Mesenteric fat pad (tissue), 1 donor: Measurements from ENCODE around the gene COL18A1. TPM values are rescaled to one million over a fixed set of nuclear protein-coding genes. Genes with fewer than 3 reads are reported as not detected.
"Not testable (repeated sequence)": the region's sequence is repeated elsewhere in the genome, so short reads cannot be mapped to it uniquely, and the experiment has no call there.

ENCODE experiments used
- DNase-seq: peaks from one replicate; pipeline ENCODE4 v3.0.0-alpha.2; 2020; ENCODE audit warnings: low spot score
- total RNA-seq: library from RNA; stranded (reverse); fragmentation: NEBNext Ultra II Directional; extraction: Animal tissue kit (Norgen Biotek cat#: 25700); gene quantifications from one replicate; pipeline ENCODE4 v1.2.1, GENCODE V29; 2021
- donor health status: DM: yes; HTN: yes; CAD: no.

COL18A1 gene
- total RNA-seq, 1 donor from 2014 or later = 79.8 TPM

DNA sequence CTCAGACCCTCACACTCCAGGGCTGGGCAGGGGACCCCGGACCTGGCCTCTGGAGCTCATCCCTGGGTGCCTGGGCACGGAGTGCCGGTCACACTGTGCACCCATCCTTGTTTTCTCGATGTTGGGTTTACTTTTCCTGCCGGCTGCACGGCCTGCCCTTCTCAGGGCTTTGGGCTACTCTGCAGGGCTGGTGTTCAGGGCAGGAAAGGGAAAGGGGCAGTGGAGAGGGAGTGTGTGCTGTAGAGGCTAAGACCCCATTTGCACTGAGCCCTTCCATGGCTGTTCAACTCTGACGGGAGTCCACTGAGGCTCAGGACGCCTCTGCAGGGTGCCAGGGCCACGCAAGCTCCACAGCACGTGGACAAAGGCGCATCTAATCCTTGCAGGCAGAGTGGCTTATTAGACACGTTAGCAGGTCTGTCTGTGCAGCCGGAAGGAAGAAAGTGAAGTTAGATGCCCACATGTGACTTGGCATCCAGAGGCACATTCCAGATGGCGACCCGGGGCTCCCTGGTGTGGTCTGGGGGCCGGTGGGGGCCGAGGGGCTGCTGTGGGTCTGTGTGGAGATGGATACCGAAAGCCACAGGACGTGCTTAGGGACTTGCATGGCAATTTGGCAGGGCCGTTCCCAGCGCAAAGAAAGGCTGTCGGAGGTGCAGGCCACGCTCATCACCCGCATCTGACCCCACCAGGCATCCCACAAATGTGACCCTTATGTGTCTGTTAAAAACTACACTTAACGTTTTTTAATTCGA is 33.6 kb downstream of the COL18A1 start:
- no peak for DNase-seq

DNA sequence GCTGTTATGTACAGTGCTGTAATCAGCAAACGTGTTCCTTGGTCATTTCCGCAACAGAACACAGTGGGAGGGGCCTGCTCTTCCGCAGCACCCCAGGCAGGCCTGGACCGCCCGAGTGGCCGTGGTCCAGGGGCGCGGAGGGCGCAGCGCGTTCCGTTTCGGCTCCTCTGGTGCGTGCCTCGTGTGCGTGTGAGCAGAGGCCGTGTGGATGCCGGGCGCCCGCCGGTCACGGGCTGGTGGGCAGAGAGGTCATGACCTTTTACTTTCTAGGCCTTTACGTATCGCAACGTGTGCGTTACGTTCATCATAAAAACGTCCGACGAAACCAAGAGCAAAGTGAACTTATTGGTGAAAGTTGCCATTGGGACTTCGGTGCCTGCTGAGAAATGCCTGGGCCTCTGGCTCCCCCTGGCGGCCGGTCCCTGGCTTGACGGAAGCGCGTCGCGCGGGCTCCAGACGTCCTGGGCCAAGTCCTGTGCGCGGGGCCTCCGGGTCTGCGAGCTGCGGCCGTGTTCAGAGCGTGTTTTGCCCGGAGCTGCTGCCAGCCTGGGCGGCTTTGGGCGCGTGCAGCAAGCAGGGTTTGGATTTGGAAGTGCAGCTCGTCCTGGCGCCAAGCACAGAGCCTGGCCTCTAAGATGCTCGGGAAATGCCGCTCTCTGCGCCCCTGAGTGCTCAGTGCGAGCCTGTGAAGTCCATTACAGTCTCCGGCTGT is 34.4 kb downstream of the COL18A1 start:
- DNase-seq = peak; percentile 95

DNA sequence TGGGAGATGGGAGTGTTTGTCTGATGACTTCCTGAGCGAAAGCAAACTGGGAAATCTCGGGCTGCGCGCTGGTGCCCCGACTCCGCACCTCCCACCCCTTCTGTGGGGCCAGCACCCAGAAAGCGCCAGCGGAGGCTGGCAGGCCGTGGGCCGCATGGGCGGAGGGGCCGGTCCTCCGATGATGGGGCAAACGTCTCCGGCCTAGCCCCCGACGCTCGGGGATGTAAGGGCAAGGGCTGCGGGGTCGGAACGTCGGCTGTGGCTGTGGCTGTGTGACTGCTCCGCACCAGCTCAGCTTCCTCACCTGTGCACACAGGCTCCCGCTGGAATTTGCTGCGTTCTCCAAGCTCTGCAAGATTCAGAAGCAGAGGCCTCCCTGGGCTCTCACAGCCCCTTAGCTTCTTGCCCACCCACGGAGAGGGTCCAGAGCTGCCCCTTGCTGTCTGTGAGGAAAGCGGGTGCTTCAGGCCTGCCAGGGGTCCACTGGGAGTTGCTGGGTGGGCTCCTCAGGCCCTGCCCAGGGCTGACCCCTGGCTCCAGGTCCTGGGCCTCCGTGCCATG is 35.0 kb downstream of the COL18A1 start:
- DNase-seq = no peak

DNA sequence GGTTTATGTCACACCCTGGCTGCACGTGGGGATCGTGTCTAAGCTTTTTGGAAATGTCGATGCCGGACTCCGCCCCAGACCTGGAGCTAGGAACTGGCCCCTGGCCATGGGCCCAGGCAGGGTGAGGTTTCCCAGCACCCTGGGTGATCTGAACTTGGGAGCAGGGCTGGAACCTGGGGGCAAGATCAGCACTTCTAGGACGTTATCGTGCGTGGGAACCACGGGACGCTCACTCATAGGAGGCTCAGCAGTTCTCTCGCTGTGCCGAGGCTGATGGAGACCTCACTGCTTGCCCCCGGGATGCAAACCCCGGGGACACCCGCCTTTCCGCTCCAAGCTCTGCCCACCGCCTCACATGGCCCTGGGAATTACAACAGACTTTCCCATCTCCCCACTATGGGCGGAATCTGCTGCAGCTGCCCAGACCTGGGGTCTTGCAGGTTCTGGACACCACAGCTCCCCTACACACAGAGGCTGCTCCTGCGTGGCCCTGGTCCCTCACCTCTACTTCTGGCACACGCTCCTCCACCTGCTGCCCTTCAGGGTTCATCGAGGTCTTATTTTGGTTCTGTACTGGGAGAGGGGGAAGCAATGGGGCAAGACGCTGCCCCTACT is 35.9 kb downstream of the COL18A1 start:
- DNase-seq = no peak

DNA sequence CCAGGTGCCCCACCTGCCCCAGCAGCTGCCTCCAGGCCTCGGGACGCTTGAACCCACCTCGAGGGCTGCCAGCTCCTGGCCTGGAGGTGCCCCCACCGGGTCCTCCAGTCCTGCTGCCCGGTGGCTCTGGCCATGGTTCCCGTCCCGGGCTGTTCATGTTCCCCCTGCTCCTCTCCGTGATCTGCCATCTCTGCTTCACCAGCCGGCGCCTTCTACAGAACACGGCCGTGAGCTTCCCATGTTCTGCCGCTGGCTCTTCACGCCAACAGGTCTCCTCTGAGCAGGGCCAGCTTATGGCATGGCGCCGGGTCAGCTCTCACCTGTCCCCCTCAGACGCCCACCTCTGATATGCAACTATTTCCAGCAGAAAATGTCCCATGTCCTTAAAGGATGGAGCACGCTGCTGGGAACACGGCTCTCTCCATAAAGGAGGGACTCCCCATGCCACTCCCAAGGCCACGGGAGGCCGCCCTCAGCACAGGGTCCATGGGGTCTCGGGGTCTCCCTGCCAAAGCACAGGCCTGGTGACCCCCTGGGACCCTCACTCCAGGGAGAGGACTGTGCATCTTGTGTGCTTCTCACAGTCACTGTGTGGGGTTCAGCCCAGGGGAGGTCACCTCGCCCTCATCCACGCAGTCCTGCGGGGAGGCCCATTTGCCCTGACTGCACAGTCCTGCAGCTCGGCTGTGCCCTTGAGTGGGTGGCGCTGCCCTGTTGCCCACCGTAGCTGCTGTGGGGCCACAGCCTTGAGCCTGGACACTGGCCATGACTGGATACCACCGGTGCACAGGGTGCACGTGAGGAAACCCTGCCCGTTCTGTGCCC is 36.7 kb downstream of the COL18A1 start:
- DNase-seq = no peak

DNA sequence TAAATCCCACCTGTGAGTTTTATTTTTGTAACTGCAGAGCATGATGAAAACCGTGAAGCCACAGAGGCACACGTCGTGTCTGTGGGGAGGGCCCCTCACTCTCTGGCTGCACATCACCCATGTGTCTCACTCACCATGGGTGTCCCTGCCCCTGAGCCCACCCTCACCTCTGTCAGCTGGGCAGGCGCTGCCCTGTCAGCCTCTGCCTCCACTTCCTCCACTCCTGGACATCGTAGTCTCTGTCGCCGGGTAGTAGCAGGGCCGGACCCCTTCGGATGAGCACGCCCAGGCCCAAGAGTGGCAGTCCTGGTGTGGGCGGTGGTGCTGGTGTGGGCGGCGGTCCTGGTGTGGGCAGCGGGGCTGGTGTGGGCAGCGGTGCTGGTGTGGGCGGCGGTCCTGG is 37.3 kb downstream of the COL18A1 start:
- DNase-seq = no peak

DNA sequence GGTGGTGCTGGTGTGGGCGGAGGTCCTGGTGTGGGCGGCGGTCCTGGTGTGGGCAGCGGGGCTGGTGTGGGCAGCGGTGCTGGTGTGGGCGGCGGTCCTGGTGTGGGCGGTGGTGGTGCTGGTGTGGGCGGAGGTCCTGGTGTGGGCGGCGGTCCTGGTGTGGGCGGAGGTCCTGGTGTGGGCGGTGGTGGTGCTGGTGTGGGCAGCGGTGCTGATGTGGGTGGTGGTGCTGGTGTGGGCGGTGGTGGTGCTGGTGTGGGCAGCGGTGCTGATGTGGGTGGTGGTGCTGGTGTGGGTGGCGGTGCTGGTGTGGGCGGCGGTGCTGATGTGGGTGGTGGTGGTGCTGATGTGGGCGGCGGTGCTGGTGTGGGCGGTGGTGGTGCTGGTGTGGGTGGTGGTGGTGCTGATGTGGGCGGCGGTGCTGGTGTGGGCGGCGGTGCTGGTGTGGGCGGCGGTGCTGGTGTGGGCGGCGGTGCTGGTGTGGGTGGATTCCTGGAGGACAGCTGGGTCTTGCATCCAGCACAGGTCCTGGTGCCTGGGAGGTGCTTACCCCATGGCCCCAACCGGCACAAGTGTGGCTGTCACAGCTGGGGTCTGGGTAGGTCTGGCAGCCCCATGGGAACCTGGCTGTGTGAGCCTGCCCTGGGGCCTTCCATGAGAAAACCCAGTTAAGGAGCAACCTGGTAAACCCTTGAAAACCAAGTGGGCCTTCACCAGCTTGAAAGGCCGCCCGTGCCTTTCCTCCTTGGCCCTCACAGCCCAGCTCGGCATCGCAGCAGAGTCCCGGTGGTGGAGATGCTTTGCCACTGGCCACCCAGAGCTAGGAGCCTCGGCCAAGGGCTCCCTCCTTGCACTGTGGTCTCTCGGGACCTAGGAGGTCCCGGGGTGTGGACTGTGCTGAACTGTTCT is 38.0 kb downstream of the COL18A1 start:
- DNase-seq = not testable (repeated sequence)

DNA sequence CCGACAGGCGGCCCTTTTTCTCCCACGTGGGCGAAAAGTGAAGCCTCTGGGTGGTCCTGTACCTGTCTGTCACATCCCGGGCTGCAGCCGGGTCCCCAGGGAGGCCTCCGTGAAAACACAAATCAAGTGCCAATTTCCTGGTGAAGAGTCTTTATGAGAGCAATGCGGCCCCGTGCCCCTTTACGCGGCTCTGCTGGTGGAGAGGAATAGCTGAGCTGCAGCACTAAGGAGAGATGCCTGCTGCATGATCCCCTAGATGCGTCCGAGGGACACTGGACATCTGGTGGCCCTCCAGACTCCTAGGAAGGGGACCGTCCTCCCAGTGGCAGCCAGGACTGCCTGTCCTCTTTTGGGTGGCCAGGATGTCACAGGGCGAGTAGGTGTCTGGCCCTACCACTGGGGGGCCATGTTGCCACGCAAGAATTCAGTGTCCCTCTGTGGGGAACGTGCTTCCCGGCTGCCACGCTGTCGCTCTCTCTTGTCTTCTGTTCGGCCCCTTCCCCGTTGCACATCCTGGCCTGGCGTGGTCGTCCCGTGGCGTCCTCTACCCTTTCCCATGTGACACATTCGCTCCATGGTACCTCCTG is 38.7 kb downstream of the COL18A1 start:
- no peak for DNase-seq

- no peak for DNase-seq
Measured at GRCh38 chr21:45444385-45444784, 39.4 kb downstream of the COL18A1 start.

GRCh38 chr21:45445369-45445768 is 40.4 kb downstream of the COL18A1 start:
- no peak for DNase-seq

GRCh38 chr21:45447821-45448220 is 42.9 kb downstream of the COL18A1 start:
- DNase-seq = no peak

DNA sequence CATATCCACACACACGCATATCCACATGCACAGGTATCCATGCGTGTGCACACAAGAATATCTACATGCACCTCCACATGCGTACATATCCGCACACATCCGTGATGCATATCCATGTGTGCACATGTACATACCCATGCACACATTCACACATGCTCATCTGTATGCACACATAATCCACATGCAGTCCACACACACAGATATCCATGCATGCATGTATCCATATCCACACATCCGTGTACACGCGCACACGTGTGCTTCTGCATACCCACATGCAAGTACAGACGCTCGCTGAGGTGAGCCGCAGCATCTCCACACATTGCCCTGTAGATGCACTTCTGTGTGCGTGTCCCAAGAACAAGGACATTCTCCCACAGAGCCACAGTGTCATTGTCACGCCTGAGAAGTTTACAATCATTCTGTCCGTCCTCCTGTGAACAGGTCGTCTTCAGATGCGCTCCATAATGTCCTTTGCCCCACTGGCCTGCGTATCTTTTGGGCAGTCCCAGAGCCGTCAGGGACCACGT is 43.4 kb downstream of the COL18A1 start:
- no peak for DNase-seq

DNA sequence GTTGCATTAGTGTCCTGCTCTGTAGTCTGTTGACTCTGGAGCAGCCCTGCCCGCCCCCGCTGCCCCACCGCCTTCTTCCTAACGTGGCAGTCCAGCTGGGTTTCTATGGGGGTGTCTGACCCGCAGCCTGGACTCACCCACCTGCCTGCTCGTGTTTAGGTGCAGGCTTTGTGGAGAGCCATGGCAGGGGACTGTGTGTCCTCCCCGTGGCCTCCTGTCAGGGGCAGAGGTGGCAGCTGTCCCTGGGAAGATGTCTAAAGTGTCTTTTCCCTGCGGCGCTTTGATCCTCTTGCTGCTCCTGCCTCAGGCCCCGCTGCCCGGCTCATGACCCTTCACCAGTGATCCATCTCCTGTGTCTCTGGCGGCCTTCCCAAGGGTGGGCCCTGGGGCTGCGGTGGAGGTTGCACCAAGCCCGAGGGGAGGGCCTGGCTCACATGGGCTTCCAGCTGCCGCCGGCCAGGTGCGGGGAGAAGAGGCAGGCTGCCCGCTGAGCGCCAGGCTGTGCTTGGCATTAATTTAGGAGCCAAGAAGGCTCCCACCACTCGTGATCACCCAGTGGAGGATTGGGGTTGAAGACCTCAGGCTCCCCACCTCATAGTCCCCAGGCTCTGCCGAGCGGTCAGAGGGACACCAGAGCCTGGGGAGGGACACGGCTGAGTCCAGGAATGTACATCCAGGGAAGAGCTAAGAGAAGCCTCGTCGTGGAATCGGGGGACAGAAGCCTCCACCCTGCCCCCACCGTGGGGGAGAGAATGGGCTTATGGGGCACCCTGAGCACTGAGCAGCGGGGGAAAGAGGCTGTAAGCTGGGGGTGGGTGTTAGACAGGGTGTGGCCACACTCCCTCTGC is 44.1 kb downstream of the COL18A1 start:
- DNase-seq = no peak

DNA sequence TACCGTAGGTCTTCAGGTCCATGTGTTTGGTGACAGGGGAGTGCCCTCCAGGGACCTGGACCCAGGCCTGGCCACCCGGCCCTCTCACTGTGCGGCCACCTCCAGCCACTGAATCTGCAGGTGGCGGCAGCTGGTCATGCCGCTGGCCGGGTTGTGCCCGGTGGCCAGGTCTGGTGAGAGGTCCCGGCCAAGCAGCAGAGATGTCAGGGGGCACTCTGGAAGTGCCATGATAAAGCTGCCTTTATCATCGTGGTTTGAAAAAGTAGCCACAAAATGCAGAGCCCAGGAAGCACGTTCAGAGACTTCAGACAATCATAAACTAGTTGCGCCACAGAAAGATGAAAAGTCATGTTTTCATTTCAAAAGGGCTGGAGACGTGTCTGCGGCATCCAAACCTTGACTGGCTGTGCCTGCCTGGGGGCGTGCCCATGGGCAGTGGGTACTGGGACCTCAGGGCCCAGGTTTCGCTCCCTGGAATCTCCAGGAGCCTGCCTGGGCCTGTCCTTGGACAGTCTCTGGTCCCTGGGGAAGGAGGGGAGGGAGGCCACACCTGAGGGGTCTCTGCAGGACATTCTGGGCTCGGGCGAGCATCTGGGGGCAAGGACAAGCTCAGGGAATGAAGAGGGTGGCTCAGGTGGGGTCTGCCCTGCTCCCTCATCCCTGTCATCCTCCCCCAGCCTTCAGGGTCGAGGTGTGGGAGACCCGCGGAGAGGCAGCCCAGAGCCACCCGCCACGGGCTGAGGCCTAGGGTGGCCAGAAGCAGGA is 44.9 kb downstream of the COL18A1 start:
- DNase-seq = no peak

DNA sequence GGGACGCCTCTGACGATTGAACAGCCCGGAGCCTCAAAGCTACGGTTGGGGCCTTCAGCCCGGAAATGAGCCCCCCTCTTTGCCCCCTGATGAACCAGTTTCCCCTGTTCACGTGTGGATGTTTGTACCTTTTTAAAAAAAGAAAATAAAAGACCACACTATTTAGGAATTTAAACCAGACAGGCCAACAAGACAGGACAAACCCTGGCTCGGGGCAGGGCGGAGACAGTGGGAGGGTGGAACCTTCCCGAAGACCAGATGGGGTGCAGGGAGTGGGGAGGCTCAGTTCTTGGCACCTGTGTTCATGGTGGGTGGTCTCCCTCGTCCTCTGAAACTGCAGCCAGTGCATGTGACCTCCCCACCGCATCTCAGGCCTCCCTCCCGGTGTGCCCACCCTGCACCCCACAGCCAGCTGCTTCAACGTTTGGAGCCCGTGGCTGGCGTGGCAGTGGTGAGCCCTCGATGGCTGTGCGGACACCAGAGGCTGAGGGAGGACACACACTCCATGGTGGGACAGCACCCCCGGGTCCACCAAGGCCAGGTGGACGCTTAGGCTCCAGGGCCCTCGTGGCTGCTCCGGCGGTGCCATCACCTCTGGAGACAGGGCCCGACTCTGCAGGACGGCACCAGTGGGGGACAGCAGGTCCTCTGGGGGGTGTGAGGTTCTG is 45.6 kb downstream of the COL18A1 start:
- DNase-seq = no peak

GRCh38 chr21:45451091-45451740 is 46.3 kb downstream of the COL18A1 start:
- no peak for DNase-seq

DNA sequence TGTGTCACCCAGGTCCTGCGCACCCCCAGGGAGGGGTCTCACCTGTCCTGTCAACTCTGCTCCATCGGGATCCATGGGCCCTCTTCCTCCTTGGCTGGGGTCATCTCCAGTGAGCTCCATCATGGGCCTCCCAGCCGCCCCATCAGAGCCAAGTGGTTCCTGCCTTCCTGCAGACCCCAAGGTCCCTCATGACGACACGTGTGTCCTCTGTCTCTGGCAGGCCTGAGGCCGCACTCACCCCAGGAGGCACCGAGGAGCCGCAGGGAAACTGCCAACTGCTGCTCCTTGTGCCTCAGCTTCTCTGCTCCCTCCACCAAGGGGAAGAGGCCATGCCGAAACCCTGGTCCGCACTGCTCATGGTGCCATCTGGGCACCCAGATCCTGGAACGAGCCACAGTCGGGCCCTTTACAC is 46.8 kb downstream of the COL18A1 start:
- no peak for DNase-seq
